ENCODE data around the gene PTPRD.

Gene PTPRD

GRCh38 chr9:8832386-8832785 is 1780.4 kb downstream of the PTPRD start:
- DNase-seq (ENCODE audit: low read depth in 2 of 2), result no peak

GRCh38 chr9:8831568-8831967 is 1781.2 kb downstream of the PTPRD start:
- no peak for DNase-seq (ENCODE audit: low read depth in 2 of 2)

GRCh38 chr9:8826281-8826680 is 1786.5 kb downstream of the PTPRD start:
- no peak for DNase-seq (ENCODE audit: low read depth in 2 of 2)

- no peak for DNase-seq (ENCODE audit: low read depth in 2 of 2)
Measured at GRCh38 chr9:8825585-8826147, 1787.1 kb downstream of the PTPRD start.

- no peak for DNase-seq (ENCODE audit: low read depth in 2 of 2)
Measured at GRCh38 chr9:8823131-8823895, 1789.5 kb downstream of the PTPRD start.

GRCh38 chr9:8822667-8823025 is 1790.2 kb downstream of the PTPRD start:
- DNase-seq (ENCODE audit: low read depth in 2 of 2), result no peak

GRCh38 chr9:8821910-8822666 is 1790.7 kb downstream of the PTPRD start:
- no peak for DNase-seq (ENCODE audit: low read depth in 2 of 2)

GRCh38 chr9:8817335-8817734 is 1795.5 kb downstream of the PTPRD start:
- no peak for DNase-seq (ENCODE audit: low read depth in 2 of 2)

- DNase-seq (ENCODE audit: low read depth in 2 of 2), result no peak
Measured at GRCh38 chr9:8816361-8816760, 1796.4 kb downstream of the PTPRD start.

GRCh38 chr9:8815931-8816330 is 1796.9 kb downstream of the PTPRD start:
- no peak for DNase-seq (ENCODE audit: low read depth in 2 of 2)

- no peak for DNase-seq (ENCODE audit: low read depth in 2 of 2)
Measured at GRCh38 chr9:8815219-8815618, 1797.6 kb downstream of the PTPRD start.

GRCh38 chr9:8812888-8813287 is 1799.9 kb downstream of the PTPRD start:
- DNase-seq (ENCODE audit: low read depth in 2 of 2), result no peak

- no peak for DNase-seq (ENCODE audit: low read depth in 2 of 2)
Measured at GRCh38 chr9:8809741-8810140, 1803.1 kb downstream of the PTPRD start.

- DNase-seq (ENCODE audit: low read depth in 2 of 2), result no peak
Measured at GRCh38 chr9:8806150-8806549, 1806.7 kb downstream of the PTPRD start.

- DNase-seq (ENCODE audit: low read depth in 2 of 2), result no peak
Measured at GRCh38 chr9:8804613-8805012, 1808.2 kb downstream of the PTPRD start.

- no peak for DNase-seq (ENCODE audit: low read depth in 2 of 2)
Measured at GRCh38 chr9:8802242-8802641, 1810.6 kb downstream of the PTPRD start.

- no peak for DNase-seq (ENCODE audit: low read depth in 2 of 2)
Measured at GRCh38 chr9:8800196-8800595, 1812.6 kb downstream of the PTPRD start.

- DNase-seq (ENCODE audit: low read depth in 2 of 2), result no peak
Measured at GRCh38 chr9:8799615-8800014, 1813.2 kb downstream of the PTPRD start.

GRCh38 chr9:8799206-8799605 is 1813.6 kb downstream of the PTPRD start:
- no peak for DNase-seq (ENCODE audit: low read depth in 2 of 2)

- no peak for DNase-seq (ENCODE audit: low read depth in 2 of 2)
Measured at GRCh38 chr9:8784838-8785237, 1828.0 kb downstream of the PTPRD start.

- DNase-seq (ENCODE audit: low read depth in 2 of 2), result no peak
Measured at GRCh38 chr9:8783941-8784340, 1828.9 kb downstream of the PTPRD start.

- DNase-seq (ENCODE audit: low read depth in 2 of 2), result no peak
Measured at GRCh38 chr9:8782237-8782636, 1830.6 kb downstream of the PTPRD start.

- DNase-seq (ENCODE audit: low read depth in 2 of 2), result no peak
Measured at GRCh38 chr9:8781458-8781857, 1831.3 kb downstream of the PTPRD start.
